ENCODE results near the gene CEND1.

Gene CEND1

DNA sequence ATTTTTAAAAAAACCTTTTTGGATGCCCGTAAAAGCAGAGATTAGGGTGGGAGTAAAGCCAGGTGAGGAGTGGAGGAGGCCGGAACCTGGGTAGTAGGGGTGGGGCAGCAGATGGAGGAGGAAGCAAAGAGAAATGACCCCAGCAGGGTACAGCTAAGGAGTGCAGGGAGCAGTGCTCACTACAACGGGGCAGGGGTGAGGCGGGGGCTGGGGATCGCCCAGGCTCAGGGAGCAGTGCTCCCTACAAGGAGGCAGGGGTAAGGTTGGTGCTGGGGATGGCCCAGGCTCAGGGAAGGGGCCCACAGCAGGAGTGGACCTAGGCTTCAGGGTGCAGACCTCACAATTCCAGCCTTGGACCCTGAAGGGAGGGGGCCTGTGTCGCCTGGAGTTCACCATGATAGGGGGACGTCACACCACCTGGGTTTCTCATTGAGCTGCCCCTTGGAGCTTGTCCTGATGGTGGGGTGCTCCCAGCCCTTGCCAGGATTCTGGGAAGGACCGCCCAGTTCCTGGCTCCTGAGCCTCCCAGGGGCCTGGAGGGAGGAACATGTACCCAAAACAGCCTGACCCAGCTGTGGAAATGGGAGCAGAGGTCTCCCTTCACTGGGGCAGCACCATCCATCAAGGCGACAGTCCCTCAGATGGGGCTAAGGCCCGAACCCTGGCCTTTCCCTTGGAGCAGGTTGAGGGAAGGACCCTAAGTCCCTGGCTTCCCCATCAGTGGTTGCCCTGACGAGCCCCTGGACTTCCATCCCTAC, 26.0 kb upstream of the CEND1 start:
- DNase-seq (ENCODE audit: low read depth, low spot score), result no peak
- H3K9me3 ChIP-seq (ENCODE audit: insufficient read depth, low read length), result no peaks in the 10 kb centered on the region
- H3K27me3 ChIP-seq (ENCODE audit: insufficient read depth, insufficient read length), result peaks cover 6% of the 10 kb centered on the region
- peak overlapping the region; percentile 57 for H3K9ac ChIP-seq (ENCODE audit: insufficient read length, low read depth)
- H3K36me3 ChIP-seq (ENCODE audit: insufficient read depth, insufficient read length, low read length), result peaks cover 48% of the 10 kb centered on the region
- TF ChIP-seq YY1 (IDR thresholded peaks at IDR 0.05; ENCODE audit: insufficient read depth, insufficient read length) (no peak), ZNF274 (IDR thresholded peaks at IDR 0.05; ENCODE audit: low read depth, low read length) (no peak), SUZ12 (IDR thresholded peaks at IDR 0.05; ENCODE audit: extremely low read depth, insufficient read depth, insufficient read length) (no peak)
- H3K4me3 ChIP-seq (ENCODE audit: insufficient read length, low read depth), result no peak overlapping the region
- peaks cover 26% of the 10 kb centered on the region for H3K4me1 ChIP-seq (ENCODE audit: insufficient read depth, insufficient read length)

DNA sequence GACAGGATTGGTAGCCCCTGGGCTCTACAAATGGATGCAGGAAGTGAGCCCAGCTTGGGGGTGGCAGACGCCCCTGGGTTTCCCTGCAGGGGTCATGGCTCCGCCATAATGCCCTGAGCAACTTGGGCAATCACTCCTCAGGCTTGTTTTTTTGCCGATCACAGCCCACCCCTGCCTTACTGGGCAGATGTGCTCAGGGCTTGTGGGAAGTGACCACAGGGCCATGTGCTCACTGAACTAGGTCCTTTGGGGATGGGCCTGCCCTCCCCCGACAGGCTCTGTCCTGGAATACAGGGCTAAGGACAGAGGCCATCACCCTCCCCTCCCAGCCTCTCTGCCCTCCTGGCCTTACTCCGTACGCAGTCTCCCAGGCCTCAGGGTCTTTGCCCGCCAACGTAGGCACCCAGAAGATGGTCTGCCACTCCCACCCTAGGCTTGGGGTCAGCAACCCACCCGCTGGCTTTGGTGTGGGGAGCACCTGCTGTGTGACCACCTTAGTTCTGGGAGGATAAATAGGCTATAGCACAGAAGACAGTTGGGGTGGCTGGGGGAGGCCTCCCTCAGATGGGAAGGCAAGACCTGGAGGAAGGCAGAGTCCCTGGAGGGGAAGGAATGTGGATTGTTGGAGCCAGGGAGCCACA, 23.7 kb upstream of the CEND1 start:
- Histone ChIP-seq H3K4me1 (ENCODE audit: insufficient read depth, insufficient read length) (peaks cover 14% of the 10 kb centered on the region), H3K27me3 (ENCODE audit: insufficient read depth, insufficient read length) (no peaks in the 10 kb centered on the region), H3K36me3 (ENCODE audit: insufficient read depth, insufficient read length, low read length) (peaks cover 56% of the 10 kb centered on the region), H3K9ac (ENCODE audit: insufficient read length, low read depth) (peak overlapping the region; percentile 44), H3K9me3 (ENCODE audit: insufficient read depth, low read length) (no peaks in the 10 kb centered on the region), H3K4me3 (ENCODE audit: insufficient read length, low read depth) (no peak overlapping the region)
- TF ChIP-seq ZNF274 (IDR thresholded peaks at IDR 0.05; ENCODE audit: low read depth, low read length), result no peak
- no peak for TF ChIP-seq YY1 (IDR thresholded peaks at IDR 0.05; ENCODE audit: insufficient read depth, insufficient read length)
- no peak for TF ChIP-seq SUZ12 (IDR thresholded peaks at IDR 0.05; ENCODE audit: extremely low read depth, insufficient read depth, insufficient read length)
- DNase-seq (ENCODE audit: low read depth, low spot score), result no peak

DNA sequence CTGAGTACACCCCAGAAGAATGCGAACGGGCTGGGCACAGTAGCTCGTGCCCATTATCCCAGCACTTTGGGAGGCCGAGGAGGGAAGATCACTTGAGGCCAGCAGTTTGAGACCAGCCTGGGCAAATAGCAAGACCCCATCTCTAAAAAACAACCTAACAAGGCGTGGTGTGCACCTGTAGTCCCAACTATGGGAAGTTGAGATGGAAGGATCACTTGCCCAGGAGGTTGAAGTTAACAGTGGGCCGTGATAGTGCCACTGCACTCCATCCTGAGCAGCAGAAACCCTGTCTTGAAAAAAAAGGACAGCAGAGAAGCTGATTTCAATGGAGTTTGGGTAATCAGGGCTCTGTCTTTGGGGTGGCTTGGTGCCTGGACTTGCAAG, 23.2 kb upstream of the CEND1 start:
- H3K36me3 ChIP-seq (ENCODE audit: insufficient read depth, insufficient read length, low read length), result peaks cover 56% of the 10 kb centered on the region
- H3K4me3 ChIP-seq (ENCODE audit: insufficient read length, low read depth), result no peak overlapping the region
- H3K27me3 ChIP-seq (ENCODE audit: insufficient read depth, insufficient read length), result no peaks in the 10 kb centered on the region
- no peak for DNase-seq (ENCODE audit: low read depth, low spot score)
- no peaks in the 10 kb centered on the region for H3K9me3 ChIP-seq (ENCODE audit: insufficient read depth, low read length)
- H3K4me1 ChIP-seq (ENCODE audit: insufficient read depth, insufficient read length), result peaks cover 12% of the 10 kb centered on the region
- peak overlapping the region; percentile 44 for H3K9ac ChIP-seq (ENCODE audit: insufficient read length, low read depth)
- TF ChIP-seq ZNF274 (IDR thresholded peaks at IDR 0.05; ENCODE audit: low read depth, low read length) (no peak), YY1 (IDR thresholded peaks at IDR 0.05; ENCODE audit: insufficient read depth, insufficient read length) (no peak), SUZ12 (IDR thresholded peaks at IDR 0.05; ENCODE audit: extremely low read depth, insufficient read depth, insufficient read length) (no peak)

DNA sequence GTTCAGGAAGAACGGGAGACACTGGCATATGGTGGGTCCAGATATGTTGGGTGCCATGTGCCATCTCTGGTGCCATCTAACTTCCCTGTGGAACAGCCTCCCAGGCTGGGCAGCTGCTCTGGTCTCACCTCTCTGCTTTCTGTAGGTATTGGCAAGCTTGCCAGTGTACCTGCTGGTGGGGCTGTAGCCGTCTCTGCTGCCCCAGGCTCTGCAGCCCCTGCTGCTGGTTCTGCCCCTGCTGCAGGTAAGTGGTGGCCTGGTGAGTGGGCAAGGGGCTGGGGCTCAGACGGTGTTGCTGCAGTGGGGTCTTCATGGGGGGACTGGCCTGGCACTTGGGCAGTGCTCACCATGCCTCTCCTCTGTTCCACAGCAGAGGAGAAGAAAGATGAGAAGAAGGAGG, 22.5 kb upstream of the CEND1 start:
- peaks cover 56% of the 10 kb centered on the region for H3K36me3 ChIP-seq (ENCODE audit: insufficient read depth, insufficient read length, low read length)
- no peak overlapping the region for H3K4me3 ChIP-seq (ENCODE audit: insufficient read length, low read depth)
- no peaks in the 10 kb centered on the region for H3K9me3 ChIP-seq (ENCODE audit: insufficient read depth, low read length)
- H3K4me1 ChIP-seq (ENCODE audit: insufficient read depth, insufficient read length), result peaks cover 12% of the 10 kb centered on the region
- H3K9ac ChIP-seq (ENCODE audit: insufficient read length, low read depth), result peak overlapping the region; percentile 98
- no peak for DNase-seq (ENCODE audit: low read depth, low spot score)
- TF ChIP-seq YY1 (IDR thresholded peaks at IDR 0.05; ENCODE audit: insufficient read depth, insufficient read length) (no peak), ZNF274 (IDR thresholded peaks at IDR 0.05; ENCODE audit: low read depth, low read length) (no peak), SUZ12 (IDR thresholded peaks at IDR 0.05; ENCODE audit: extremely low read depth, insufficient read depth, insufficient read length) (no peak)
- H3K27me3 ChIP-seq (ENCODE audit: insufficient read depth, insufficient read length), result no peaks in the 10 kb centered on the region

DNA sequence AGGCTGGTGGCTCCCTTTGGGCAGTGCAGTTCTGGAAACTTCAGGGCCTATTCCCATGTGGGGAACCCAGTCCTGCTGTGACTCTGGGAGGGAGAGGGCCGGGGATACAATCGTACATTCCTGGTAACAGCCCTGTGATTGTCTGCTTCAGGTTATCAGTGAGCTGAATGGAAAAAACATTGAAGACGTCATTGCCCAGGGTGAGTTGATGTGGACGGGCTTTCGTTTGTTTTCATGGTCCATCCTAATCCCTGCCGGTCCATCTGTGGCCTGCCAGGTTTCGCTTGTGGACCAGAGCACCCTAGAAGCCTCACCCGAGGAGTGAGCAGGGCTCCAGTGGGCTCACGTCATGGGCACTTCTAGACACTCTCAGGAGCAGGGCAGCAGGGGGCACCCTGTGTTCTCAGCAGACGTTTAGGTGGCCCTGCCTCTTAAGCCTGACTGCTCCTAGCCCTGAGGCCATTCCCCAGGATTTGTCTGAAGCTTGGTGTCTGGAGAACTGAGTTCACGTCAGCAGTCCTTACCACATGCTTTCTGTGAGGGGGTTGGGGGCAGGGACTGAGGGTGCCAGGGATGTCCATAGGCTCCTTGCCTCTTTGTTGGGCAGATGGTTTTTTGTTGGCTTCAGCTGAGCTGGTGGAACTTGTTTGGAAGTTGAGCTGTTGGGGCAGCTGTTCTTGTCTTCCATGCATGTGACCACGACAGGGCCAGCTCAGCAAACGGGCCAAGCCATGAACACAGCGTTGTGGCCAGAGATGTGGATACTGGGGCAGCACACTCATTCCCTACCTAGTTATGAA, 21.8 kb upstream of the CEND1 start:
- Histone ChIP-seq H3K27me3 (ENCODE audit: insufficient read depth, insufficient read length) (no peaks in the 10 kb centered on the region), H3K9me3 (ENCODE audit: insufficient read depth, low read length) (no peaks in the 10 kb centered on the region), H3K9ac (ENCODE audit: insufficient read length, low read depth) (peak overlapping the region; percentile 98), H3K36me3 (ENCODE audit: insufficient read depth, insufficient read length, low read length) (peaks cover 56% of the 10 kb centered on the region), H3K4me3 (ENCODE audit: insufficient read length, low read depth) (peak overlapping the region; percentile 98), H3K4me1 (ENCODE audit: insufficient read depth, insufficient read length) (peaks cover 12% of the 10 kb centered on the region)
- no peak for DNase-seq (ENCODE audit: low read depth, low spot score)
- no peak for TF ChIP-seq ZNF274 (IDR thresholded peaks at IDR 0.05; ENCODE audit: low read depth, low read length)
- no peak for TF ChIP-seq YY1 (IDR thresholded peaks at IDR 0.05; ENCODE audit: insufficient read depth, insufficient read length)
- TF ChIP-seq SUZ12 (IDR thresholded peaks at IDR 0.05; ENCODE audit: extremely low read depth, insufficient read depth, insufficient read length), result no peak

DNA sequence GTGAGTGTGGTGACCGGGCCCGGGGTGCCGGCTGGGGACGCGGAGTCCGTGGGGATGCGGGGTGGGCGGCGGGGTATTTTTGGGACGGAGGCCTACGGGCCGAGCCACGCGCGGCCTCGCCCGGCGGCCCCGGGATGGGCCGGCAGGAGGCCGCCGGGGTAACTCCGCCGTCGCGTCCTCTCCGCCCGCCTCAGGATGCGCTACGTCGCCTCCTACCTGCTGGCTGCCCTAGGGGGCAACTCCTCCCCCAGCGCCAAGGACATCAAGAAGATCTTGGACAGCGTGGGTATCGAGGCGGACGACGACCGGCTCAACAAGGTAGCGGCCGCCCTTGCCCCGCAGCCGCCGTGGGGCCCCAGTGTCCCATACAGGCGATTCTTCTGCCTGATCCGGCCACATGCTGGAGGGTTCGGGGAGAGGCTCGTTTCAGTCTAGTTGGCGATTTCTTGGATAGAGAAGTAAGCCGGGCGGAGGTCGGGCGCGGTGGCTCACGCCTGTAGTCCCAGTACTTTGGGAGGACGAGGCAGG, 20.2 kb upstream of the CEND1 start:
- no peaks in the 10 kb centered on the region for H3K27me3 ChIP-seq (ENCODE audit: insufficient read depth, insufficient read length)
- H3K4me1 ChIP-seq (ENCODE audit: insufficient read depth, insufficient read length), result peaks cover 9% of the 10 kb centered on the region
- no peaks in the 10 kb centered on the region for H3K9me3 ChIP-seq (ENCODE audit: insufficient read depth, low read length)
- peak overlapping the region; percentile 98 for H3K9ac ChIP-seq (ENCODE audit: insufficient read length, low read depth)
- peaks cover 49% of the 10 kb centered on the region for H3K36me3 ChIP-seq (ENCODE audit: insufficient read depth, insufficient read length, low read length)
- no peak for DNase-seq (ENCODE audit: low read depth, low spot score)
- peak overlapping the region; percentile 98 for H3K4me3 ChIP-seq (ENCODE audit: insufficient read length, low read depth)
- TF ChIP-seq YY1 (IDR thresholded peaks at IDR 0.05; ENCODE audit: insufficient read depth, insufficient read length) (no peak), ZNF274 (IDR thresholded peaks at IDR 0.05; ENCODE audit: low read depth, low read length) (no peak), SUZ12 (IDR thresholded peaks at IDR 0.05; ENCODE audit: extremely low read depth, insufficient read depth, insufficient read length) (no peak)

Data from NT2/D1 (cell line).